DOHH2 (cell line): ENCODE data around the gene MYH8.

Experiments
- H3F3A ChIP-seq: fragments of 200-600 bp; sonication (generic), shearing (Covaris generic); 2 replicates; pipeline ENCODE4 v1.6.0; 2016; ENCODE audit warnings: antibody characterized with exemption, mild to moderate bottlenecking; ENCODE audit not compliant: control insufficient read depth, insufficient read depth
- H3K27ac ChIP-seq: fragments of 200-600 bp; sonication (generic); 2 replicates; pipeline ENCODE4 v1.5.1; 2014; ENCODE audit warnings: low read depth, mild to moderate bottlenecking, low read length, moderate library complexity
- H3K27me3 ChIP-seq: fragments of 200-600 bp; sonication (generic); 2 replicates; pipeline ENCODE4 v1.6.1; 2014; ENCODE audit warnings: mild to moderate bottlenecking, low read length, mixed read lengths; ENCODE audit not compliant: control insufficient read depth
- H3K36me3 ChIP-seq: fragments of 200-600 bp; sonication (generic); 2 replicates; pipeline ENCODE4 v1.6.1; 2014; ENCODE audit warnings: mild to moderate bottlenecking, low read length, moderate library complexity, mixed read lengths; ENCODE audit not compliant: control insufficient read depth
- H3K4me1 ChIP-seq: fragments of 200-600 bp; sonication (generic); 2 replicates; pipeline ENCODE4 v1.6.1; 2014; ENCODE audit warnings: mild to moderate bottlenecking, low read length, mixed read lengths; ENCODE audit not compliant: control insufficient read depth
- H3K4me2 ChIP-seq: fragments of 200-600 bp; sonication (generic); 2 replicates; pipeline ENCODE4 v1.6.0; 2014; ENCODE audit warnings: mild to moderate bottlenecking, low read length, moderate library complexity
- H3K4me3 ChIP-seq: fragments of 200-600 bp; sonication (generic); 2 replicates; pipeline ENCODE4 v1.5.1; 2014; ENCODE audit warnings: mild to moderate bottlenecking, low read length, mixed read lengths
- H3K79me2 ChIP-seq: fragments of 200-600 bp; sonication (generic); 2 replicates; pipeline ENCODE4 v1.6.1; 2014; ENCODE audit warnings: mild to moderate bottlenecking, low read length, mixed read lengths; ENCODE audit not compliant: control insufficient read depth
- H3K9me2 ChIP-seq: fragments of 200-600 bp; sonication (generic); replicated peaks from 2 replicates; pipeline ENCODE4 v1.6.1; 2014; ENCODE audit warnings: mild to moderate bottlenecking, low read length, mixed read lengths; ENCODE audit not compliant: control insufficient read depth
- H3K9me3 ChIP-seq: fragments of 200-600 bp; sonication (generic); 2 replicates; pipeline ENCODE4 v1.6.1; 2014; ENCODE audit warnings: antibody characterized with exemption, low read length, mixed read lengths; ENCODE audit not compliant: control insufficient read depth, insufficient read depth
- H4K20me1 ChIP-seq: fragments of 200-600 bp; sonication (generic); 2 replicates; pipeline ENCODE4 v1.6.0; 2014; ENCODE audit warnings: low read depth, mild to moderate bottlenecking, antibody characterized with exemption, low read length, moderate library complexity; ENCODE audit not compliant: control insufficient read depth, insufficient read depth
- CTCF ChIP-seq: fragments of 200-600 bp; sonication (generic); IDR thresholded peaks from one replicate; pipeline ENCODE4 v1.5.1; 2014; ENCODE audit warnings: antibody characterized with exemption, mild to moderate bottlenecking, low read depth, low read length; ENCODE audit not compliant: poor library complexity, severe bottlenecking
- EZH2phosphoT487 ChIP-seq: fragments of 200-600 bp; sonication (generic); IDR thresholded peaks from 2 replicates; pipeline ENCODE4 v1.6.1; 2017; ENCODE audit warnings: borderline replicate concordance, mild to moderate bottlenecking, antibody characterized with exemption, low read length, moderate library complexity, mixed read lengths

The MYH8 gene

GRCh38 chr17:10354651-10355050, 67.1 kb downstream of the MYH8 start:
- Histone ChIP-seq H3K27ac (no peak overlapping the region), H3K27me3 (no peaks in the 10 kb centered on the region), H3K4me3 (no peak overlapping the region), H3K9me3 (no peaks in the 10 kb centered on the region; the same call in 1 of the 2 replicates), H3K36me3 (no peaks in the 10 kb centered on the region), H3K4me2 (no peak overlapping the region), H3K79me2 (no peaks in the 10 kb centered on the region), H3F3A (no peaks in the 10 kb centered on the region), H3K9me2 (no peaks in the 10 kb centered on the region), H3K4me1 (no peaks in the 10 kb centered on the region), H4K20me1 (no peaks in the 10 kb centered on the region)
- TF ChIP-seq EZH2phosphoT487, result no peak
- TF ChIP-seq CTCF, result no peak

- Histone ChIP-seq H4K20me1 (no peaks in the 10 kb centered on the region), H3K4me3 (no peak overlapping the region), H3K27me3 (no peaks in the 10 kb centered on the region), H3K4me1 (no peaks in the 10 kb centered on the region), H3K9me2 (no peaks in the 10 kb centered on the region), H3K27ac (no peak overlapping the region), H3F3A (no peaks in the 10 kb centered on the region), H3K36me3 (no peaks in the 10 kb centered on the region), H3K79me2 (no peaks in the 10 kb centered on the region), H3K4me2 (no peak overlapping the region), H3K9me3 (no peaks in the 10 kb centered on the region; the same call in 1 of the 2 replicates)
- TF ChIP-seq EZH2phosphoT487 (no peak), CTCF (no peak)
Measured at GRCh38 chr17:10352893-10353292, 68.9 kb downstream of the MYH8 start.

GRCh38 chr17:10349403-10349802, 72.3 kb downstream of the MYH8 start:
- Histone ChIP-seq H3K9me3 (no peaks in the 10 kb centered on the region; the same call in 1 of the 2 replicates), H3K4me1 (no peaks in the 10 kb centered on the region), H3K79me2 (no peaks in the 10 kb centered on the region), H3K36me3 (no peaks in the 10 kb centered on the region), H3K27me3 (no peaks in the 10 kb centered on the region), H3K9me2 (no peaks in the 10 kb centered on the region), H3K4me2 (no peak overlapping the region), H3F3A (no peaks in the 10 kb centered on the region), H4K20me1 (no peaks in the 10 kb centered on the region), H3K4me3 (no peak overlapping the region), H3K27ac (no peak overlapping the region)
- TF ChIP-seq EZH2phosphoT487 (no peak), CTCF (no peak)

GRCh38 chr17:10344816-10345215, 76.9 kb downstream of the MYH8 start:
- Histone ChIP-seq H3K9me3 (no peaks in the 10 kb centered on the region), H3K27ac (no peak overlapping the region), H3K9me2 (no peaks in the 10 kb centered on the region), H3K4me2 (no peak overlapping the region), H3K4me3 (no peak overlapping the region), H3K27me3 (no peaks in the 10 kb centered on the region), H4K20me1 (no peaks in the 10 kb centered on the region), H3K79me2 (no peaks in the 10 kb centered on the region), H3K4me1 (no peaks in the 10 kb centered on the region), H3K36me3 (no peaks in the 10 kb centered on the region), H3F3A (no peaks in the 10 kb centered on the region)
- TF ChIP-seq EZH2phosphoT487, result no peak
